Hippocampal formation (tissue), 2 donors: ENCODE data around the gene BET1.

Experiments
- DNase-seq, 2 donors: peaks; one replicate each; lab custom pipeline; 2025; lab: John Stamatoyannopoulos, UW

BET1 gene

GRCh38 chr7:93958216-93958615 is 45.9 kb downstream of the BET1 start:
- DNase-seq: no peak

DNA sequence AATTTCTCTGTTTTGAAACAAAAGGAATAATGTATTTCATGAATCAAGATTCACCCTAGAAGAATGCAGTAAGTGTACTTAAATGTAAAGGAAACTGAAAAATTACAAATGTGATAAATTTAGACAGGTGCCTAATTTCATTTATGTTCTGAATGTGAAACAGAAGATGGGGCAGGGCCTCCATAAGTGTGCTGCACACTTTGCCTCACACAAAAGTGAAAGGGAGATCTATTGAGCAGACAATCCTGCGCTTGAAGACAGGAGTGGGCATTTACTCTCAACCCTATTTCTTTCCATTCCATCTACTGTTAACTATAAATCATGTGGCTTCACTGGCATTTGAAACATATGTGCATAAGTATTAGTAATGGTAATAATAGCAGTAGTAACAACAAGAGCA is 46.4 kb downstream of the BET1 start:
- DNase-seq: no peak

DNA sequence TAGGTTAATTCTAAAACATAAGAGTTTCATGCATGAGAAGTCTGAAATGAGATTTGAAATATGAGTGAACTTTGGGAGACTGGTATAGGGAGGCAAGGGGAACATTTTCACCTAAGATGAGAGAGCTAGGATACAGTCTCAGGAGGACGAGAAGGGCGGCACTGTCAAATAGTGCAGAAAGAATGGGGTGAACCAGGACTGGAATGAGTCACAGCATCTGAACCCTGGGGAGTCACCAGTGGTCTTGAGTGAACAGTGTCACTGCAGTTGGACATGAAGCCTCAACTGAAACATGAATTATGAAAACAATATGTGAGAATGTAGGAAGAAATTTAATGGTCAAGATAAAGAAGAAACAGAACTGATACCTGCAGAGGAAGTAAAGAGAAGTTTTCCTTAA is 48.9 kb downstream of the BET1 start:
- DNase-seq: no peak

GRCh38 chr7:93949423-93949822 is 54.7 kb downstream of the BET1 start:
- DNase-seq: no peak

DNA sequence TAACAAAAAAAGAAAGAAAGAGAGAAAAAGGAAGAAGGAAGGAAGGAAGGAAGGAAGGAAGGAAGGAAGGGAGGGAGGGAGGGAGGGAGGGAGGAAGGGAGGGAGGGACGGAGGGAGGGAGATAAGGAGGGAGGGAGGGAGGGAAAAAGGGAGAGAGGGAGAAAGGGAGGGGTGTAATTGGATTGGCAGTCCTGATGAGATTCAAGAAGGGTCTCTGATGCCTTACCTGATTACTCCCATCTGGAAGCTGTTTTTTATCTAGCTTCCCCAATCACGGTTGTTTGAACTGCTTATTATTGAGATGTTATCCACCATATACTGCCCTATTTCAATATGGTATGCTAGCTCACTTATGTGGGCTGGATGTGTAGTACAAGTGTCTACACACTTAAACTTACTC is 55.3 kb downstream of the BET1 start:
- DNase-seq: no peak

DNA sequence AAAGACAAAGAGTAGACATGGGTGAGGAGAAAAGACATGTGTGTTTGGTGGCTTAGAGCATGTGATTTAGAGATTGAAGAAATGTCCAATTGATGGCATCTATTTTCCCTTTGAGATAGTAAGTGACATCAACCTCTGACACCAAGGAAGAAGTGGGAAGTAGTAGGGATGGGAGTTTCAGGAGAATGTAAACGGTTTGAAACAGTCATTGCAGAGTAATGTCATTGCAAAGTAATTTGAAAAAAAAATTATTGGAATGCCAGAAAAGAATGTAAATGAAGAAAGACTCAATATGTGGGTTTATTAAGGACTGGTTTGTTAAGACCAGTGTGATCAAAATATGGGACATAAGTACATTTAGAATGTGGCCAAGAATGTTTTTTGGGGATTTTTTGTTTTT is 56.0 kb downstream of the BET1 start:
- no peak for DNase-seq

DNA sequence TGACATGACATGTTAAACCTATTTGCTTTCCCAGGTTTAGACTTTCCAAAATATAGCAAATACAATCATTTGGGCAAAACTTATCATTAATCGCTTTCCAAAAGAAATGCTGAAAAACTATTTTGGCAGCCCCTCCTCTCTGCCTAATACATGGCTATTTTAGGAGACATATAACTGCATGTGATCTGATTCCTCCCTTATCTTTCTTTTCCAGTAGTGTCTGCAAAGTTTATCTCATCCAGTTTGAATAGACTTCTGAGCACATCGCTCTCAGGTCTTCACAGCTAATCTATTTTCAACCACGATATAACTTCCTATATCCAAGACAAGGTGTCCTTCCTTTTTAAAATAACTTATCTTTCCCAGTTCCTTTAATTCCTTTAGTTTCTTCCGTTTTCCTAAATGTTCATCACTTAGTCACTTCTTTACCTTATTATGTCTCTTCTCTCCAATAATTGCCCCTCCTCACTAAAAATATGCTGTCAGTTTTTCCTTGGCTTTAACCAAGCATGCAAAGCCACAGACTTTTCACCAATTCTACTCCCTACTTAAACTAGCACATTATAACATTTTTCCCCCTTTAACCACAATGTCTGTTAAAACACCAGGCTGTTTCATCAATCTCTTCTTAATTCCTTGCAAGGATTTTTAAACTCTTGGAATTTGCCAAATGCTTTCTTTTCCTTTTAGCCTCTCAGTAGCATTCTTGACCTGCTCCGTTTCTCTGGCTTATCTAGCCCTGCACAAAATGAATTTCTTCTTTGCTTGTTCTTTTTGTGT is 58.2 kb downstream of the BET1 start:
- DNase-seq: no peak

DNA sequence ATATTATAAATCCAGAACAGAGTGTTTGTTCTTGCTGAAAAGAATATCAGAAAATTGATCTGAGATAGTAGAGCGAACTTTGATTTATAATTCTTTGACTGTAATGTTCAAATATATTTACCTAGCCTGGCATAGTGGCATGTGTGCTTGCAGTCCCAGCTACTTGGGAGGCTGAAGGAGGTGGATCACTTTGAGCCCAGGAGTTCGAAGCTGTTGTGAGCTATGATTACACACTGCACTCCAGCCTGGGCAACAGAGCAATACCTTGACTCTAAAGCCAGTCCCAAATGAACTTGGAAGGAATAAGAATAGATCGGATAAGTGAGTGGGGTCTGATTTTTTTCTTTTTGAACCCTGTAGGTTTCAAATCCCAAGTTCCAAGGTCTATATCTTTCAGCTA is 59.1 kb downstream of the BET1 start:
- no peak for DNase-seq

DNA sequence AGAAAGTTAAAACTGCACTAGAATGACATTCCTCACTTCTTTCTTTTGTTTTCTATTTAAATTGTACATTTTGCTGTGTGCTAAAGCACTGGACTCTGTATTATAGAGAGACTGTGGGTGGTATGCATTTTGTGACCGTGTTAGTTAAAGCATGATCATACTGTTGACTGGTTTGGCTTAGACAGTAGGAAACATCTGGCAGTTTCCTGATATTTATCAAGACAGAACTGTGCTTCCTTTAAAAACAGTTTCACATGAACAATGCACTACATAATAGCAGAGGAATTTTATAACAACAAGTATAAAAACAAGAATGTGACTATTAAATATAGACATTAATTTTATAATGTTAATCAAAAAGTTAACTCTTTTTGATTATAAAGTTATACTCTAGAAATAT is 59.5 kb downstream of the BET1 start:
- DNase-seq: no peak

DNA sequence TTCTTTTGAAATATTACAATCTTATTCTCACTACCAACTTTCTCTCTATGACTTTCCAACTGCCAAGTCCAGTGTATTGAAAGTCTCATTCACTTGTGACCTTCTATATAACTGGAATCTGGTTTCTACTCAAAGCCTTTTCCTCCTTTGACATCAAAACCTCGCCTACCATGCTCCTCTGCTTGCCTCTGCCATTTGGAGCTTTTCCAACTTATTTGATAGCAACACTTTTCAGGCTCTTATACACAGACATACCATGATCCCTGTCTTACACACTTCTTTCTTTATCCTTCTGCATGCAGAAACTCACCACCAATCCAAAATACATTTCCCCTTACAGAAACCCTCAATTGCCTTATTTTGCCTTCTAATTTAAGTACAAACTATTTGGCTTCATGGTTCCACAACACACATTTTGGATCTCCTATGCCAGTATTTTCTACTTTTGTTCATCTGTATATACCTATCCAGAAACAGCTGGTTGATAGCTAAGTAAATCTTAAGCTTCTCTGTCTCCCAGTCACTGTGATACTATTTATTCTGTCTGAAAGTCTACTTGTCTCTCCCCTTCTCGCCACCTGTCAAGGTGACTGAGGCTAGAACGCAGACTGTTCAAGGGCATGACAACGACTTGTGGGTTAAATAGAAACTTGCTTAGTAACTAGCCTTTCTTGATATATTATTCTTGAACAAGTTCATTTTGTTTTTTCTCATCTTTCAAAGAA is 60.2 kb downstream of the BET1 start:
- DNase-seq: no peak
